ENCODE results near the gene ECHDC1.

DNA sequence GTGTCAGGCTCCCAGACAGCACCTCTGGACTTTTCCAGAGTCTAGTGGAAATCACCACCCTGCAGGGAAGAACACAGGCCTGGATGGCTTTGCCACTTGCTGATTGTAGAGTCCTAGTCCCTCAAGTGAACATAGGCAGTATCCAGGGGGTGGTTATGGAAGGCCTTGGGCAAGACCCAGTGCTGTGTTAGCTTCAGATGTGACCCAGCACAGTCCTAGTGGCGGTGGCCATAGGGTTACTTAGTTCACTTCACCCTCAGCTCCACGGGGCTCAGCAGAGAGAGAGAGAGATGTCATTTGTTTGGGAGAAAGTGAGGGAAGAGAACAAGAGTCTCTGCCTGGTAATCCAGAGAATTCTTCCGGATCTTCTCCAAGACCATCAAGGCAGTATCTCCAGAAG, 39.5 kb downstream of the ECHDC1 start:
- TF ChIP-seq TAF1 (IDR thresholded peaks at IDR 0.05; ENCODE audit: low read depth, low read length) (no peak), POLR2AphosphoS5 (IDR thresholded peaks at IDR 0.05; ENCODE audit: low read depth, low read length) (no peak), SPI1 (IDR thresholded peaks at IDR 0.05; ENCODE audit: low read depth, low read length) (no peak), POLR2A (IDR thresholded peaks at IDR 0.05; ENCODE audit: low read depth, low read length) (no peak), POU2F2 (IDR thresholded peaks at IDR 0.05; ENCODE audit: low read depth, low read length) (no peak), PAX5 (IDR thresholded peaks at IDR 0.05; ENCODE audit: insufficient read depth, low read length, severe bottlenecking) (no peak)

Measured in GM12891 (cell line).